ENCODE results near the gene TAS2R50. TPM values are rescaled to one million over a fixed set of nuclear protein-coding genes. Genes with fewer than 3 reads are reported as not detected.

The TAS2R50 gene
- total RNA-seq, 1 experiment from 2014 or later, result 0.75 TPM

DNA sequence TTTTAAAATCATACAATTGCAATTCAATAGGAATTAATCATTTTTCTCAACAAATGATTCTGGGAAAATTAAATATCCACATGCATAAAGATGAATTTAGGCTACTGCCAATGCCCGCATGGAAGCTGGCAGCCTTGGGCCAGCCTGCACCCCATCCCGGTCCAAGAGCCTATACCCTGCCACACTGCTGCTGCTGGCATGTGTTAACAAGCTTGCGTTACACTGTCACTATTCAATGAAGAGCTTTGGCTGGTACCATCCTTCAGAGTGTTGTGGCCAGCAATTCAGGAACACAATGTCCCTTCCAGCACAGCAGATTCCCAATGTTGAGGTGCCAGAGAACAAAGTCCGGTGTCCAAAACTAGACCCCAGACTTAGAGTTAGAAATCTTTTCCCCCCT is 34.1 kb downstream of the TAS2R50 start:
- no peak for DNase-seq (ENCODE audit: low read depth)

- no peak for DNase-seq (ENCODE audit: low read depth)
Observed at GRCh38 chr12:10943167-10943566, 43.5 kb downstream of the TAS2R50 start.

- no peak for DNase-seq (ENCODE audit: low read depth)
Observed at GRCh38 chr12:10941916-10942607, 44.6 kb downstream of the TAS2R50 start.

DNA sequence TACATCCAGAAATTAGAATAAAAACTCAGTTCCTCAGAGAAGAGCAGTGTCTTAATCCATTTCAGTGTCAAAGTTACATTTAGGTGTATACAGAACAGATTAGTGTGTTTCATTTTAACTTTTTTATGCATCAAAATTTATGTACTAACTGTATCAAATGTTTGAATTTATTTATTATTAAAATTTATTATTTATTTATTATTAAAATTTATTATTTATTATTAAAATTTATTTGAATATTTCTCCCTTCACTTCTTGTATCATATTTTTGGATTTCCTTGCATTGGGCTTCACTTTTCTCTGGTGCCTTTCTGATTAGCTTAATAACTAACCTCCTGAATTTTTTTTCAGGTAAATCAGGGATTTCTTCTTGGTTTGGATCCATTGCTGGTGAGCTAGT is 45.3 kb downstream of the TAS2R50 start:
- DNase-seq (ENCODE audit: low read depth), result no peak

- DNase-seq (ENCODE audit: low read depth), result peak; percentile 62
Observed at GRCh38 chr12:10940389-10940788, 46.3 kb downstream of the TAS2R50 start.

DNA sequence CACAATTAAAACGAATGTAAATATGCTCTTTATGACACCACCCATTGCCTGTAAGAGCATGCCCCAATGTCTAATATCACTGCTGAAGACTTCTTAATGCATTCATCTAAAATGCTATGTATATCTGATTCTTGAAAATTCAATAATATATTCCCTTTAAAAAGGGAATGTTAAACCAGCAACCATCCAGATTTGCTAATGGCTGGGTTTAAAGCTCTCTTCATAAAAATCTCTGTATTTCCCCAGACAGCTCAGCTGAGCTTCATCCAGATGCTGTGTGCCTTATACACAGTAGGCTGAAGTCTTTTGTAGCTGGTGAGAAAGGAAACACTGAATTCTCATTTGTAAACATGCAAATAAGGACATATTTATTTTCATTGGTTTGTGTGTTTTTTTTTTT is 47.5 kb downstream of the TAS2R50 start, which contains the start of gene TAS2R14:
Gene TAS2R14 (minus strand): TSS at position 101 of the 400 bp plus-strand sequence. CDS start 56 bp downstream, at position 45.
- no peak for DNase-seq (ENCODE audit: low read depth)

GRCh38 chr12:10936506-10936905 is 50.2 kb downstream of the TAS2R50 start:
- DNase-seq (ENCODE audit: low read depth), result no peak

Other genes starting within 250 kb of the TAS2R50 start
- 0.32 TPM in 1 of 2 replicates, not detected in the other for gene TAS2R7, start 184.3 kb downstream of the TAS2R50 start, total RNA-seq (2014; rRNA removed)
- gene TAS2R8, start 179.6 kb downstream of the TAS2R50 start, total RNA-seq (2014; rRNA removed), result not detected in 2 replicates
- gene TAS2R9, start 176.7 kb downstream of the TAS2R50 start, total RNA-seq (2014; rRNA removed), result 0.34 TPM in 1 of 2 replicates, not detected in the other
- gene TAS2R10, start 160.6 kb downstream of the TAS2R50 start, total RNA-seq (2014; rRNA removed), result 0.19 and 0.40 TPM in 2 replicates
- gene PRR4, start 137.4 kb downstream of the TAS2R50 start, total RNA-seq (2014; rRNA removed), result 0.34 and 1.9 TPM in 2 replicates
- gene PRH1, start 102.7 kb downstream of the TAS2R50 start, total RNA-seq (2014; rRNA removed), result 6.6 and 8.7 TPM in 2 replicates
- gene TAS2R13, start 77.3 kb downstream of the TAS2R50 start, total RNA-seq (2014; rRNA removed), result 0.06 and 0.63 TPM in 2 replicates
- 1.0 TPM in 1 of 2 replicates, not detected in the other for gene PRH2, start 57.7 kb downstream of the TAS2R50 start, total RNA-seq (2014; rRNA removed)
- 1.7 and 1.8 TPM in 2 replicates for gene TAS2R14, start 47.6 kb downstream of the TAS2R50 start, total RNA-seq (2014; rRNA removed)
- 0.51 and 0.75 TPM in 2 replicates for gene TAS2R20, start 11.4 kb upstream of the TAS2R50 start, total RNA-seq (2014; rRNA removed)
- gene TAS2R19, start 35.7 kb upstream of the TAS2R50 start, total RNA-seq (2014; rRNA removed), result 0.75 and 1.9 TPM in 2 replicates
- gene TAS2R31, start 44.5 kb upstream of the TAS2R50 start, total RNA-seq (2014; rRNA removed), result 1.4 and 1.5 TPM in 2 replicates
- 0.11 and 0.13 TPM in 2 replicates for gene TAS2R46, start 75.4 kb upstream of the TAS2R50 start, total RNA-seq (2014; rRNA removed)
- 0.19 and 0.52 TPM in 2 replicates for gene TAS2R43, start 105.4 kb upstream of the TAS2R50 start, total RNA-seq (2014; rRNA removed)
- 0.32 and 0.57 TPM in 2 replicates for gene TAS2R30, start 147.7 kb upstream of the TAS2R50 start, total RNA-seq (2014; rRNA removed)
- gene SMIM10L1, start 184.3 kb upstream of the TAS2R50 start, total RNA-seq (2014; rRNA removed), result 7.6 and 8.5 TPM in 2 replicates
- gene TAS2R42, start 200.0 kb upstream of the TAS2R50 start, total RNA-seq (2014; rRNA removed), result not detected in 2 replicates